HepG2 (cell line): ENCODE measurements around the gene C1QL2. TPM values are rescaled to one million over a fixed set of nuclear protein-coding genes. Genes with fewer than 3 reads are reported as not detected.

Experiments used
- BHLHE40 ChIP-seq: IDR thresholded peaks from 2 replicates; pipeline ENCODE4 v1.6.1; 2011; ENCODE audit warnings: low read length, improper control_type of control experiment
- BORCS8-MEF2B ChIP-seq: sonication (generic); formaldehyde crosslinking; IDR thresholded peaks from 2 replicates; pipeline ENCODE4 v1.8.0; 2022; ENCODE audit warnings: mild to moderate bottlenecking, missing genetic modification reagents
- EZH2 ChIP-seq: conservative IDR thresholded peaks from 2 replicates; pipeline ENCODE4 v1.6.1; 2012; ENCODE audit warnings: mild to moderate bottlenecking, low read depth, low read length, moderate library complexity
- NFE2L1 ChIP-seq: sonication (generic); formaldehyde crosslinking; IDR thresholded peaks from 2 replicates; pipeline ENCODE4 v1.4.0; 2020; ENCODE audit warnings: missing genetic modification reagents, mild to moderate bottlenecking, borderline replicate concordance
- NFYC ChIP-seq: IDR thresholded peaks from 2 replicates; pipeline ENCODE4 v1.6.1; 2016; ENCODE audit warnings: missing genetic modification reagents, missing compliant biosample characterization
- NR3C1 ChIP-seq: sonication (generic); formaldehyde crosslinking; IDR thresholded peaks from 2 replicates; pipeline ENCODE4 v1.4.0; 2020; ENCODE audit warnings: missing genetic modification reagents
- RXRA ChIP-seq: sonication (generic); formaldehyde crosslinking; IDR thresholded peaks from 2 replicates; pipeline ENCODE4 v1.5.1; 2020; ENCODE audit warnings: missing genetic modification reagents
- SOX5 ChIP-seq: IDR thresholded peaks from 2 replicates; pipeline ENCODE4 v1.6.1; 2016; ENCODE audit warnings: borderline replicate concordance
- SP140L ChIP-seq: sonication (generic); formaldehyde crosslinking; IDR thresholded peaks from 2 replicates; pipeline ENCODE4 v1.4.0; 2020; ENCODE audit warnings: missing genetic modification reagents, borderline replicate concordance
- THAP11 ChIP-seq: IDR thresholded peaks from 2 replicates; pipeline ENCODE4 v1.6.1; 2016; ENCODE audit warnings: missing biosample characterization, missing genetic modification reagents
- U2AF1 ChIP-seq: fragments of 200-400 bp; formaldehyde crosslinking; optimal IDR thresholded peaks from 2 replicates; pipeline ENCODE3; 2017; ENCODE audit warnings: mild to moderate bottlenecking, low read depth, low read length
- YEATS4 ChIP-seq: sonication (generic); formaldehyde crosslinking; IDR thresholded peaks from 2 replicates; pipeline ENCODE4 v1.4.0; 2020; ENCODE audit warnings: missing genetic modification reagents, borderline replicate concordance
- ZNF138 ChIP-seq: sonication (generic); formaldehyde crosslinking; IDR thresholded peaks from 2 replicates; pipeline ENCODE4 v1.5.0; 2020; ENCODE audit warnings: mild to moderate bottlenecking, low read depth, missing genetic modification reagents
- ZNF383 ChIP-seq: sonication (generic); formaldehyde crosslinking; IDR thresholded peaks from 2 replicates; pipeline ENCODE4 v1.4.0; 2020; ENCODE audit warnings: missing genetic modification reagents, mild to moderate bottlenecking, borderline replicate concordance
- ZNF879 ChIP-seq: sonication (generic); formaldehyde crosslinking; IDR thresholded peaks from 2 replicates; pipeline ENCODE4 v1.8.1; 2023; ENCODE audit warnings: missing genetic modification reagents
- ZSCAN25 ChIP-seq: sonication (generic); formaldehyde crosslinking; IDR thresholded peaks from 2 replicates; pipeline ENCODE4 v1.8.0; 2022; ENCODE audit warnings: mild to moderate bottlenecking, missing genetic modification reagents
- polyA plus RNA-seq, 8 experiments: library from polyadenylated mRNA; depleted of rRNA in 3 of 8; stranded (reverse) in 7 of 8; unstranded in 1 of 8; fragments of >200 nt; fragmentation: Illumina TruSeq in 4 of 8; extraction: Trizol in 4 of 8; gene quantifications; 2 replicates each; pipeline versions ENCODE4 v1.2.1 to v1.2.3, GENCODE V29; 2011 to 2016; ENCODE audit warnings: low read depth in 4 of 8, missing spikeins in 1 of 8, mixed read lengths in 1 of 8; ENCODE audit not compliant: insufficient read depth in 1 of 8
- total RNA-seq, 5 experiments: library from RNA; depleted of rRNA; stranded (reverse); fragments of >200 nt; fragmentation: Illumina TruSeq; extraction: Trizol; gene quantifications; 2 replicates each; pipeline ENCODE4 v1.2.3, GENCODE V29; 2016; ENCODE audit warnings: low read depth in 1 of 5
- TF ChIP-seq, protein P1 (sequence below): sonication (generic); formaldehyde crosslinking; IDR thresholded peaks from 2 replicates; pipeline ENCODE4 v1.4.0; 2020; ENCODE audit warnings: mild to moderate bottlenecking, missing genetic modification reagents
- TF ChIP-seq, protein P2 (sequence below): sonication (generic); formaldehyde crosslinking; IDR thresholded peaks from 2 replicates; pipeline ENCODE4 v1.8.0; 2022; ENCODE audit warnings: missing genetic modification reagents, mild to moderate bottlenecking, borderline replicate concordance
- TF ChIP-seq, protein P3 (sequence below): sonication (generic); formaldehyde crosslinking; IDR thresholded peaks from 2 replicates; pipeline ENCODE4 v1.8.0; 2022; ENCODE audit warnings: mild to moderate bottlenecking, missing genetic modification reagents
- TF ChIP-seq, protein P4 (sequence below): sonication (generic); formaldehyde crosslinking; IDR thresholded peaks from 2 replicates; pipeline ENCODE4 v1.4.0; 2020; ENCODE audit warnings: mild to moderate bottlenecking, missing genetic modification reagents
- TF ChIP-seq, protein P5 (sequence below): fragments of 450-650 bp; IDR thresholded peaks from 2 replicates; pipeline ENCODE4 v1.6.1; 2017; ENCODE audit warnings: mild to moderate bottlenecking

C1QL2 gene
- total and polyA plus RNA-seq, 2 of the 13 experiments (the other 11 are each of a cell fraction or from before 2014, with no cell fraction given) = not detected

DNA sequence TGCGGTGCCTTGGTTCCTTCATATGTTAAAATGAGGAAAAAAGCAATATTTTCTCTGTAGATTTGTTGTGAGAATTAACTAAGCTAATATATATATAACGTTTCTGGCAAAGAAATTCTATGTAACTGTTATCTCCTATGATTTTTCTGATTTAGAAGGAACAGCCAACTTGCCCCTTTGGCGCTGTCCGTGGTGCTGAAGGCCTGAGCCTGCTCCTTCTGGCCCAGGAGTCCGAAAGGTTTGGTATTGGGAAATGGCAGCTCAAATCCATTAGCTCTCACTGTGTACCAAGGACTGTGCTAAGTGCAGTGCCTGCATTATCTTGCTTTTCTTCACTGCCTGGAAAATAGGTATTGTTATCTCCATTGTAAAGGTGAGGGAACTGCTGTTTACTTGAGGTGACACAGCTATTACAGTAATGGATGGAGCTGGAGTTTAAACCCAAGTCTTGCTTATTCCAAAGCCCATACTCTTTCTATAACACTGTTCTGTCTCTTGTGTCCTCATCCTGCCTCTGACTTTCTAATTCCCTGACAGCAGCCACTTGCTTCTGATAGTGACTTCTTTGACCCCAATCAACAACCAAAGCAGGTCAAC is 52.2 kb downstream of the C1QL2 start (continued):
- TF ChIP-seq, protein P1, sequence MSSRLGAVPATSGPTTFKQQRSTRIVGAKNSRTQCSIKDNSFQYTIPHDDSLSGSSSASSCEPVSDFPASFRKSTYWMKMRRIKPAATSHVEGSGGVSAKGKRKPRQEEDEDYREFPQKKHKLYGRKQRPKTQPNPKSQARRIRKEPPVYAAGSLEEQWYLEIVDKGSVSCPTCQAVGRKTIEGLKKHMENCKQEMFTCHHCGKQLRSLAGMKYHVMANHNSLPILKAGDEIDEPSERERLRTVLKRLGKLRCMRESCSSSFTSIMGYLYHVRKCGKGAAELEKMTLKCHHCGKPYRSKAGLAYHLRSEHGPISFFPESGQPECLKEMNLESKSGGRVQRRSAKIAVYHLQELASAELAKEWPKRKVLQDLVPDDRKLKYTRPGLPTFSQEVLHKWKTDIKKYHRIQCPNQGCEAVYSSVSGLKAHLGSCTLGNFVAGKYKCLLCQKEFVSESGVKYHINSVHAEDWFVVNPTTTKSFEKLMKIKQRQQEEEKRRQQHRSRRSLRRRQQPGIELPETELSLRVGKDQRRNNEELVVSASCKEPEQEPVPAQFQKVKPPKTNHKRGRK (CRISPR knock-in tag) = no peak
- no peak for TF ChIP-seq NR3C1 (CRISPR knock-in tag)
- TF ChIP-seq NFE2L1 (CRISPR knock-in tag) = no peak
- TF ChIP-seq U2AF1 = no peak
- TF ChIP-seq ZNF383 (CRISPR knock-in tag) = no peak
- TF ChIP-seq YEATS4 (CRISPR knock-in tag) = no peak
- 0 out of 2 replicates have a peak, but pooled peaks have one; percentile 57 for TF ChIP-seq SP140L
- TF ChIP-seq SOX5 (CRISPR knock-in tag) = peak; percentile 16; the same call in 1 of the 2 replicates
- TF ChIP-seq ZSCAN25 = no peak
- TF ChIP-seq BHLHE40 = no peak
- TF ChIP-seq, protein P2, sequence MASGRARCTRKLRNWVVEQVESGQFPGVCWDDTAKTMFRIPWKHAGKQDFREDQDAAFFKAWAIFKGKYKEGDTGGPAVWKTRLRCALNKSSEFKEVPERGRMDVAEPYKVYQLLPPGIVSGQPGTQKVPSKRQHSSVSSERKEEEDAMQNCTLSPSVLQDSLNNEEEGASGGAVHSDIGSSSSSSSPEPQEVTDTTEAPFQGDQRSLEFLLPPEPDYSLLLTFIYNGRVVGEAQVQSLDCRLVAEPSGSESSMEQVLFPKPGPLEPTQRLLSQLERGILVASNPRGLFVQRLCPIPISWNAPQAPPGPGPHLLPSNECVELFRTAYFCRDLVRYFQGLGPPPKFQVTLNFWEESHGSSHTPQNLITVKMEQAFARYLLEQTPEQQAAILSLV = no peak
- TF ChIP-seq THAP11 (CRISPR knock-in tag) = peak; percentile 42; the same call in 1 of the 2 replicates
- TF ChIP-seq, protein P3, sequence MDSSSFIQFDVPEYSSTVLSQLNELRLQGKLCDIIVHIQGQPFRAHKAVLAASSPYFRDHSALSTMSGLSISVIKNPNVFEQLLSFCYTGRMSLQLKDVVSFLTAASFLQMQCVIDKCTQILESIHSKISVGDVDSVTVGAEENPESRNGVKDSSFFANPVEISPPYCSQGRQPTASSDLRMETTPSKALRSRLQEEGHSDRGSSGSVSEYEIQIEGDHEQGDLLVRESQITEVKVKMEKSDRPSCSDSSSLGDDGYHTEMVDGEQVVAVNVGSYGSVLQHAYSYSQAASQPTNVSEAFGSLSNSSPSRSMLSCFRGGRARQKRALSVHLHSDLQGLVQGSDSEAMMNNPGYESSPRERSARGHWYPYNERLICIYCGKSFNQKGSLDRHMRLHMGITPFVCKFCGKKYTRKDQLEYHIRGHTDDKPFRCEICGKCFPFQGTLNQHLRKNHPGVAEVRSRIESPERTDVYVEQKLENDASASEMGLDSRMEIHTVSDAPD (CRISPR knock-in tag) = no peak
- TF ChIP-seq BORCS8-MEF2B = peak; percentile 77; the same call in 1 of the 2 replicates
- TF ChIP-seq, protein P4, sequence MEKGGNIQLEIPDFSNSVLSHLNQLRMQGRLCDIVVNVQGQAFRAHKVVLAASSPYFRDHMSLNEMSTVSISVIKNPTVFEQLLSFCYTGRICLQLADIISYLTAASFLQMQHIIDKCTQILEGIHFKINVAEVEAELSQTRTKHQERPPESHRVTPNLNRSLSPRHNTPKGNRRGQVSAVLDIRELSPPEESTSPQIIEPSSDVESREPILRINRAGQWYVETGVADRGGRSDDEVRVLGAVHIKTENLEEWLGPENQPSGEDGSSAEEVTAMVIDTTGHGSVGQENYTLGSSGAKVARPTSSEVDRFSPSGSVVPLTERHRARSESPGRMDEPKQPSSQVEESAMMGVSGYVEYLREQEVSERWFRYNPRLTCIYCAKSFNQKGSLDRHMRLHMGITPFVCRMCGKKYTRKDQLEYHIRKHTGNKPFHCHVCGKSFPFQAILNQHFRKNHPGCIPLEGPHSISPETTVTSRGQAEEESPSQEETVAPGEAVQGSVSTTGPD (CRISPR knock-in tag) = no peak
- TF ChIP-seq, protein P5, sequence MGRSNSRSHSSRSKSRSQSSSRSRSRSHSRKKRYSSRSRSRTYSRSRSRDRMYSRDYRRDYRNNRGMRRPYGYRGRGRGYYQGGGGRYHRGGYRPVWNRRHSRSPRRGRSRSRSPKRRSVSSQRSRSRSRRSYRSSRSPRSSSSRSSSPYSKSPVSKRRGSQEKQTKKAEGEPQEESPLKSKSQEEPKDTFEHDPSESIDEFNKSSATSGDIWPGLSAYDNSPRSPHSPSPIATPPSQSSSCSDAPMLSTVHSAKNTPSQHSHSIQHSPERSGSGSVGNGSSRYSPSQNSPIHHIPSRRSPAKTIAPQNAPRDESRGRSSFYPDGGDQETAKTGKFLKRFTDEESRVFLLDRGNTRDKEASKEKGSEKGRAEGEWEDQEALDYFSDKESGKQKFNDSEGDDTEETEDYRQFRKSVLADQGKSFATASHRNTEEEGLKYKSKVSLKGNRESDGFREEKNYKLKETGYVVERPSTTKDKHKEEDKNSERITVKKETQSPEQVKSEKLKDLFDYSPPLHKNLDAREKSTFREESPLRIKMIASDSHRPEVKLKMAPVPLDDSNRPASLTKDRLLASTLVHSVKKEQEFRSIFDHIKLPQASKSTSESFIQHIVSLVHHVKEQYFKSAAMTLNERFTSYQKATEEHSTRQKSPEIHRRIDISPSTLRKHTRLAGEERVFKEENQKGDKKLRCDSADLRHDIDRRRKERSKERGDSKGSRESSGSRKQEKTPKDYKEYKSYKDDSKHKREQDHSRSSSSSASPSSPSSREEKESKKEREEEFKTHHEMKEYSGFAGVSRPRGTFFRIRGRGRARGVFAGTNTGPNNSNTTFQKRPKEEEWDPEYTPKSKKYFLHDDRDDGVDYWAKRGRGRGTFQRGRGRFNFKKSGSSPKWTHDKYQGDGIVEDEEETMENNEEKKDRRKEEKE = no peak
- no peak for TF ChIP-seq NFYC (CRISPR knock-in tag)
- TF ChIP-seq ZNF138 = no peak
- no peak for TF ChIP-seq EZH2
- no peak for TF ChIP-seq ZNF879
- no peak for TF ChIP-seq RXRA (CRISPR knock-in tag)
